Urinary bladder (tissue), 4 donors: ENCODE results near the gene TCHHL1. TPM values are rescaled to one million over a fixed set of nuclear protein-coding genes. Genes with fewer than 3 reads are reported as not detected.

ENCODE experiments used
- DNase-seq: peaks from one replicate; pipeline ENCODE4 v3.0.0-alpha.2; 2015; ENCODE audit errors: extremely low spot score
- H3K27ac ChIP-seq: one replicate; pipeline ENCODE4 v1.5.1; 2013; ENCODE audit warnings: low read depth, mild to moderate bottlenecking, moderate library complexity
- H3K36me3 ChIP-seq: one replicate; pipeline ENCODE4 v1.6.1; 2013; ENCODE audit warnings: mild to moderate bottlenecking, moderate library complexity; ENCODE audit not compliant: insufficient read depth
- H3K4me1 ChIP-seq: one replicate; pipeline ENCODE4 v1.6.1; 2013; ENCODE audit warnings: mild to moderate bottlenecking, moderate library complexity; ENCODE audit not compliant: insufficient read depth
- H3K4me3 ChIP-seq: one replicate; pipeline ENCODE4 v1.5.1; 2013; ENCODE audit warnings: low read depth, low read length
- WGBS: extraction: QIAGEN DNeasy Blood & Tissue Kit; methylation state at CpG from one replicate; pipeline ENCODE4 v1.1.7; 2013; 5-methylcytosine and 5-hydroxymethylcytosine counted together
- polyA plus RNA-seq: library from polyadenylated mRNA; stranded (reverse); fragments of 200-250 nt; gene quantifications from one replicate; pipeline ENCODE4 v1.2.3, GENCODE V29; 2013
- total RNA-seq: library from RNA; depleted of rRNA; stranded (reverse); fragments of >200 nt; gene quantifications from one replicate; pipeline ENCODE4 v1.2.3, GENCODE V29; 2014
- donor health status: healthy with polysubstance abuse.
- donor health status: healthy.

Gene TCHHL1
- total and polyA plus RNA-seq, 2 donors: not detected

GRCh38 chr1:152067929-152068328 lies 20.9 kb downstream of the TCHHL1 start:
- DNase-seq: no peak
- Histone ChIP-seq H3K4me1 (no peaks in the 10 kb centered on the region), H3K36me3 (no peaks in the 10 kb centered on the region), H3K4me3 (no peak overlapping the region), H3K27ac (no peak overlapping the region)
- WGBS: 56% methylated on average over 1 of the region's 1 CpG

GRCh38 chr1:152067150-152067549 lies 21.7 kb downstream of the TCHHL1 start:
- Histone ChIP-seq H3K36me3 (no peaks in the 10 kb centered on the region), H3K27ac (no peak overlapping the region), H3K4me3 (no peak overlapping the region), H3K4me1 (no peaks in the 10 kb centered on the region)
- no peak for DNase-seq

DNA sequence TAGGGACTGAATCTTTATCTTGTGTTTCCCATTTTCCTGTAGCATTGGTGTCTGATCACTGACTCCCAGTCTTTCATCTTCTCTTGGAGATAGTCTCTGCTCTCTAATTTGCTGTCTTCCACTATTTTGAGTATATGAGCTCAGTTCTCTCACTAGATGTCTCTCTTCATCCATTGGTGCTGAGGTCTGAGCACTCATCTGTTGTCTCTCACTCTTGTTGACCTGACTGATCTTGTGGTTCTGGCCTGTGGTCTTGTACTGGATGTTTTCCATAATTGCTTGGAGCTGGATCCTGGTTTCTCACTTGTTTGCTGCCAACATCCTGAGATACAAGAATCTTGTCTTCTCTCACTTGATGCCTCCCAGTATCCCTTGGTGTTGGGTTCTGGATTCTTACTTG lies 26.9 kb downstream of the TCHHL1 start:
- Histone ChIP-seq H3K4me1 (no peaks in the 10 kb centered on the region), H3K36me3 (no peaks in the 10 kb centered on the region), H3K27ac (no peak overlapping the region), H3K4me3 (no peak overlapping the region)
- no peak for DNase-seq

GRCh38 chr1:152053375-152053774 lies 35.5 kb downstream of the TCHHL1 start:
- Histone ChIP-seq H3K36me3 (no peaks in the 10 kb centered on the region), H3K4me1 (no peaks in the 10 kb centered on the region), H3K27ac (no peak overlapping the region), H3K4me3 (no peak overlapping the region)
- 68% methylated on average over 13 of the region's 13 CpGs for WGBS
- no peak for DNase-seq

DNA sequence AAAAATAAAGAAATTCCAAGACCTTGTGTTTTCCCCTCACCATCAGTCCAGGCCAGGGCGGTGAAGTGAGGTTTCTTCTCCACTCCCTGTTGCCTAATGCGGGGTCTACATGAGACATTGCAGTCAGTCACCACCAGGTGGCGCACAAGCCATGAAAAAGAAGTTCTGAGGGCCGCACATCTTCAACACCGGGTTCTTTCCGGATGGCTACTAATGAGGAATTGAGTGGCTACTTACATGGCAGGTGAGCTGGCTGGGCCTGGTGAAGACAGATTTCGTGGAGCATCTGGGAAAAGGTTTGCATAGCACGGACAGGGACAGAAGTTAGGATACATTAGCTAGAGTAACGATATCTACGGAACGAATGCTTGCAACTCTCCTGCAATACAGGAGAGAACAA lies 36.3 kb downstream of the TCHHL1 start:
- Histone ChIP-seq H3K27ac (no peak overlapping the region), H3K4me3 (no peak overlapping the region), H3K36me3 (no peaks in the 10 kb centered on the region), H3K4me1 (no peaks in the 10 kb centered on the region)
- 27% methylated on average over 11 of the region's 11 CpGs for WGBS
- DNase-seq: peak; percentile 33

- Histone ChIP-seq H3K4me3 (no peak overlapping the region), H3K4me1 (no peaks in the 10 kb centered on the region), H3K36me3 (no peaks in the 10 kb centered on the region), H3K27ac (no peak overlapping the region)
- no peak for DNase-seq
- WGBS: 48% methylated on average over 6 of the region's 6 CpGs
Observed at GRCh38 chr1:152050886-152051675, 37.8 kb downstream of the TCHHL1 start.

DNA sequence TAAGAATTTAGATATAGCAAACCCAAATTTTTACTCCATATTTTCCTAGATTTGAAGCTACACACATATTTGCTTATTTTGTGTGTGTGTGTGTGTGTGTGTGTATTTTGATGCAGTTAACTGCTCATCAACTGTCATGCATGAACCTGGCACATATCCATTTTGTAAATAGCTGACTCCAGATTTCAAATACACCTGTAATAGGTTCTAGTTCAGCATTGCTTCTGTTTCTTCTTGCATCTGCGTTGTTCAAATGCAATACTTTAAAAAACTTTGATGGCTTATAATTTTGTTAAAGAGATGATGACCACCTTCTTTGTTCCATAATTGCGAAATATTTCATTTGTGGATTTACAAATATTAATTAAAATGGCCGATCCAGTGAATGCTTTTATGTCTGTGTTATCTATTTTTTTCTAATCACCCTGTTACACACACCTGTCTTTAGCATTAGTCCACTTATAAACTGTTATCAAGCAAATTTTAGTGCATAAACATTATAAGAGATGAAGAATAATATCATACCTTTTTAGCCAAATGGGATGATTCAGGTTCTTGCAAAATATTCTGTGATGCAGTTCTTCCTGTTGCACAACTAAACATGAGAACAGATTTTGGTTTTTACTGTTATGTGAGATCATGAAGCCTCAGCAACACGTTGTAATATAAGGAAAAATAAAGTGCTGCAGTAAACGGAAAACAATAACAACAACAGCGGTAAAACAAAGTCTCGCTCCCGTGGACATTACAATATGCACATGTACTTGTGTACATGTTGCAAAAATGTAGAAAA lies 39.4 kb downstream of the TCHHL1 start:
- H3K27ac ChIP-seq: no peak overlapping the region
- no peaks in the 10 kb centered on the region for H3K4me1 ChIP-seq
- WGBS: 78% methylated on average over 8 of the region's 8 CpGs
- H3K36me3 ChIP-seq: no peaks in the 10 kb centered on the region
- no peak for DNase-seq
- no peak overlapping the region for H3K4me3 ChIP-seq

DNA sequence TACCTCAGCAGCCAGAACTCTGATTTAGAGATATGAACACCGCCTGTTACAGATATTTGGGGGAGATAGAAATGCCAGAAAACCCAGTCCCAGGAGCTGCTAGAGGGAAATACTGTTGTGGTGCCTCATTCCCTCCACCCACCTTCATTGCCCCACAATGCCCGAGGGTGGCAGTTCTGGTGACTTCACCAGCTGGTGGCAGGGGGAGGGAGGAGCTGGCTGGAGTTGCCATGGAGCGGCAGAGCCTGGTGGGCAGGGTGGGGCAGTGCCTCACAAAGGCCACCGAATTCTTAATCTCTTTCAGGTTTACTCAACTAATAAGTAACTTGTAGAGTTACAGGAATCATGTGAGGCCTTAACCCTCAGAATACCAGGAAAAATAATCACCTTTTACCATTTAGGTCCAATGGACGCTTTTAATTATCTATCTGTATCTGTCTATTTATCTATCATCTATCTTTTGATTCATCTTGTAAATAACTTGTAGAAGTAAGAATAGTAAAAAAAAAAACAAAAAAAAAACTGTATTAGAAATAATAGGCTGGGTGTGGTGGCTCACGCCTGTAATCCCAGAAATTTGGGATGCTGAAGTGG lies 40.4 kb downstream of the TCHHL1 start:
- no peak for DNase-seq
- H3K27ac ChIP-seq: peak overlapping the region; percentile 96
- H3K36me3 ChIP-seq: no peaks in the 10 kb centered on the region
- WGBS: 48% methylated on average over 6 of the region's 6 CpGs
- no peaks in the 10 kb centered on the region for H3K4me1 ChIP-seq
- H3K4me3 ChIP-seq: no peak overlapping the region

- peak; percentile 83 for DNase-seq
- Histone ChIP-seq H3K4me3 (no peak overlapping the region), H3K4me1 (peaks cover 2% of the 10 kb centered on the region), H3K36me3 (no peaks in the 10 kb centered on the region), H3K27ac (peak overlapping the region; percentile 96)
- 2% methylated on average over 13 of the region's 13 CpGs for WGBS
Observed at GRCh38 chr1:152047730-152048415, 41.0 kb downstream of the TCHHL1 start.

GRCh38 chr1:152047413-152047729 lies 41.5 kb downstream of the TCHHL1 start:
- 47% methylated on average over 5 of the region's 5 CpGs for WGBS
- peak overlapping the region; percentile 96 for H3K27ac ChIP-seq
- peaks cover 2% of the 10 kb centered on the region for H3K4me1 ChIP-seq
- H3K36me3 ChIP-seq: no peaks in the 10 kb centered on the region
- no peak for DNase-seq
- no peak overlapping the region for H3K4me3 ChIP-seq

- Histone ChIP-seq H3K4me1 (peaks cover 2% of the 10 kb centered on the region), H3K36me3 (no peaks in the 10 kb centered on the region), H3K4me3 (no peak overlapping the region), H3K27ac (no peak overlapping the region)
- WGBS: 35% methylated on average over 3 of the region's 3 CpGs
- no peak for DNase-seq
Observed at GRCh38 chr1:152044386-152044785, 44.5 kb downstream of the TCHHL1 start.

DNA sequence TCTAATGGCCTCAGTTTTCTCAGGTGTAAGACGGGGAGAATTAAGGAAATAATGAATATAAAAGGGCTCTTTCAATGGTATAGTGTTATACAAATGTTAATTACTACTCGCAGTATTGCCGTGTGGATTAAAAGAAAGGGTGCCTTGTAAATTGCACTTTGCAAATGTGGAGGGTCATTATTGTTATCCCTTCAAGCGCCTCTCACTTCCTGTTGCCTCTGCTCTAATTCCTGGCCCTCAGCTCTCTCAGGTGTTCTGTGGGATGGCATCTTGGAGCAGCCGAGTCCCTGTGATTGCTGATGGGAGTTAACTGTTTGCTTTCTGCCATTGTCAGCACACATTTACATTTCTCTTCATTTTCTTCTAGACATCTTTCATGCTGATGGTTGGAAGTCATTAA lies 45.0 kb downstream of the TCHHL1 start:
- no peak for DNase-seq
- peaks cover 2% of the 10 kb centered on the region for H3K4me1 ChIP-seq
- WGBS: 49% methylated on average over 5 of the region's 5 CpGs
- H3K4me3 ChIP-seq: no peak overlapping the region
- H3K27ac ChIP-seq: no peak overlapping the region
- no peaks in the 10 kb centered on the region for H3K36me3 ChIP-seq

GRCh38 chr1:152042030-152042429 lies 46.8 kb downstream of the TCHHL1 start:
- no peak overlapping the region for H3K27ac ChIP-seq
- DNase-seq: no peak
- no peak overlapping the region for H3K4me3 ChIP-seq
- WGBS: 36% methylated on average over 1 of the region's 1 CpG
- H3K4me1 ChIP-seq: peaks cover 2% of the 10 kb centered on the region
- H3K36me3 ChIP-seq: no peaks in the 10 kb centered on the region
